Calu3 (cell line): ENCODE results near the gene MOCS2. TPM values are rescaled to one million over a fixed set of nuclear protein-coding genes. Genes with fewer than 3 reads are reported as not detected.

Experiments used
- BruUV-seq: library from RNA; stranded (reverse); fragments of 400-500 nt; replicated peaks from 2 replicates; lab custom pipeline; 2021; lab: Mats Ljungman, UMichigan
- CTCF ChIA-PET: fragments of 300-600 bp; sonication (Branson Sonifier 250); formaldehyde crosslinking; loops from one replicate; lab custom pipeline; 2022; ENCODE audit warnings: antibody characterized with exemption; lab: Charles Lee
- DNase-seq: peaks from one replicate; pipeline ENCODE4 v3.0.0; 2022
- H3K27ac Mint-ChIP-seq: one replicate; pipeline ENCODE4 v1.8.0; 2022; ENCODE audit warnings: mixed read lengths; ENCODE audit not compliant: unreplicated experiment
- H3K27me3 Mint-ChIP-seq: one replicate; pipeline ENCODE4 v1.8.0; 2022; ENCODE audit warnings: mixed read lengths; ENCODE audit not compliant: unreplicated experiment
- H3K36me3 Mint-ChIP-seq: one replicate; pipeline ENCODE4 v1.8.0; 2022; ENCODE audit warnings: mild to moderate bottlenecking, moderate library complexity, mixed read lengths; ENCODE audit not compliant: insufficient read depth, unreplicated experiment
- H3K4me1 Mint-ChIP-seq: one replicate; pipeline ENCODE4 v1.8.0; 2022; ENCODE audit warnings: mild to moderate bottlenecking, low read depth, mixed read lengths; ENCODE audit not compliant: unreplicated experiment
- H3K4me3 Mint-ChIP-seq: one replicate; pipeline ENCODE4 v1.8.0; 2022; ENCODE audit warnings: mild to moderate bottlenecking, low read depth, moderate library complexity, mixed read lengths; ENCODE audit not compliant: unreplicated experiment
- H3K9me3 Mint-ChIP-seq: one replicate; pipeline ENCODE4 v1.8.0; 2022; ENCODE audit warnings: low read depth, mixed read lengths; ENCODE audit not compliant: unreplicated experiment
- intact Hi-C: fragments of 100-400 bp; cut with micrococcal nuclease; formaldehyde crosslinking; loops from one replicate; pipeline ENCODE4 v1.10.0; 2022; ENCODE audit not compliant: unreplicated experiment
- total RNA-seq: library from RNA; stranded (reverse); gene quantifications from 2 replicates; pipeline ENCODE4 v1.2.3, GENCODE V29; 2022
- TF ChIP-seq, protein P1 (sequence below): fragments of 200-600 bp; IDR thresholded peaks from one replicate; pipeline ENCODE4 v1.8.0; 2022; ENCODE audit warnings: antibody characterized with exemption; ENCODE audit not compliant: unreplicated experiment

MOCS2 gene
- total RNA-seq, 1 experiment from 2014 or later = 42.6 TPM

GRCh38 chr5:53128481-53128880 is 18.9 kb upstream of the MOCS2 start:
- Mint-ChIP-seq H3K4me1 (no peaks in the 10 kb centered on the region), H3K4me3 (no peak overlapping the region), H3K9me3 (no peaks in the 10 kb centered on the region), H3K36me3 (no peaks in the 10 kb centered on the region), H3K27me3 (no peaks in the 10 kb centered on the region), H3K27ac (no peak overlapping the region)
- intact Hi-C loops = no loop called here
- DNase-seq = no peak
- TF ChIP-seq, protein P1, sequence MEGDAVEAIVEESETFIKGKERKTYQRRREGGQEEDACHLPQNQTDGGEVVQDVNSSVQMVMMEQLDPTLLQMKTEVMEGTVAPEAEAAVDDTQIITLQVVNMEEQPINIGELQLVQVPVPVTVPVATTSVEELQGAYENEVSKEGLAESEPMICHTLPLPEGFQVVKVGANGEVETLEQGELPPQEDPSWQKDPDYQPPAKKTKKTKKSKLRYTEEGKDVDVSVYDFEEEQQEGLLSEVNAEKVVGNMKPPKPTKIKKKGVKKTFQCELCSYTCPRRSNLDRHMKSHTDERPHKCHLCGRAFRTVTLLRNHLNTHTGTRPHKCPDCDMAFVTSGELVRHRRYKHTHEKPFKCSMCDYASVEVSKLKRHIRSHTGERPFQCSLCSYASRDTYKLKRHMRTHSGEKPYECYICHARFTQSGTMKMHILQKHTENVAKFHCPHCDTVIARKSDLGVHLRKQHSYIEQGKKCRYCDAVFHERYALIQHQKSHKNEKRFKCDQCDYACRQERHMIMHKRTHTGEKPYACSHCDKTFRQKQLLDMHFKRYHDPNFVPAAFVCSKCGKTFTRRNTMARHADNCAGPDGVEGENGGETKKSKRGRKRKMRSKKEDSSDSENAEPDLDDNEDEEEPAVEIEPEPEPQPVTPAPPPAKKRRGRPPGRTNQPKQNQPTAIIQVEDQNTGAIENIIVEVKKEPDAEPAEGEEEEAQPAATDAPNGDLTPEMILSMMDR = no peak
- BruUV-seq = no TSS peak
- CTCF ChIA-PET = interaction anchor here (0.6 kb wide), 1 partner anchor 35 kb away, joined by 5 read pairs; no protein-coding TSS in a partner anchor

DNA sequence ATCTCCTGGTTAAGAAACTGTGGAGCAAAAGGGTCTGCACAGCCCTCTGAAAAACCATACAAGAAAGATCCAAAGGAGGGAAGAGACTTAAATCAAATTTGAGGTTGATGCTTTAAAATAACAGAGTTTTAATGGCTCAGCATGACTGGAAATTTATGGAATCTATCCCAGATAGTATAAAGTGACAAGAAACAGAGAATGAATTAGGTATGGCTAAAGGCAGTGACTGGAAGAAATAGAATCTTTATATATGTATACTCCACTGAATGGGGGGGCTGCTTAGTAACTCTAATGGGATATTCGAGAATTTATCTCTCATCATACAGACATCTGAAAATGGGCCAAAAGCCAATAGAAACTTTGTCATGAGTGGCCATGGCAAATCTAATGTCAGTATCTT is 17.6 kb upstream of the MOCS2 start:
- Mint-ChIP-seq H3K27me3 (no peaks in the 10 kb centered on the region), H3K4me1 (no peaks in the 10 kb centered on the region), H3K27ac (no peak overlapping the region), H3K4me3 (no peak overlapping the region), H3K36me3 (no peaks in the 10 kb centered on the region), H3K9me3 (no peaks in the 10 kb centered on the region)
- CTCF ChIA-PET = no interaction called here
- TF ChIP-seq, protein P1 = no peak
- DNase-seq = no peak
- intact Hi-C loops = no loop called here
- no TSS peak for BruUV-seq

- H3K27me3 Mint-ChIP-seq = no peaks in the 10 kb centered on the region
- CTCF ChIA-PET = no interaction called here
- BruUV-seq = no TSS peak
- H3K27ac Mint-ChIP-seq = no peak overlapping the region
- H3K4me1 Mint-ChIP-seq = no peaks in the 10 kb centered on the region
- intact Hi-C loops = no loop called here
- no peaks in the 10 kb centered on the region for H3K9me3 Mint-ChIP-seq
- H3K4me3 Mint-ChIP-seq = no peak overlapping the region
- DNase-seq = no peak
- TF ChIP-seq, protein P1 = no peak
- H3K36me3 Mint-ChIP-seq = no peaks in the 10 kb centered on the region
These were observed 17.0 kb upstream of the MOCS2 start for GRCh38 chr5:53126521-53126920.

- H3K4me3 Mint-ChIP-seq = no peak overlapping the region
- H3K27ac Mint-ChIP-seq = no peak overlapping the region
- H3K4me1 Mint-ChIP-seq = no peaks in the 10 kb centered on the region
- H3K36me3 Mint-ChIP-seq = no peaks in the 10 kb centered on the region
- TF ChIP-seq, protein P1 = no peak
- DNase-seq = no peak
- BruUV-seq = no TSS peak
- H3K9me3 Mint-ChIP-seq = no peaks in the 10 kb centered on the region
- CTCF ChIA-PET = no interaction called here
- H3K27me3 Mint-ChIP-seq = no peaks in the 10 kb centered on the region
- intact Hi-C loops = loop anchor here (2.0 kb wide), 1 partner anchor 1105 kb away; no protein-coding TSS in a partner anchor
These were observed 14.1 kb upstream of the MOCS2 start for GRCh38 chr5:53123702-53124101.
